Endodermal cell (in vitro differentiated cells): ENCODE data around the gene DYTN. TPM values are rescaled to one million over a fixed set of nuclear protein-coding genes. Genes with fewer than 3 reads are reported as not detected.

ENCODE experiments used
- DNase-seq: peaks from one replicate; pipeline ENCODE4 v3.0.0-alpha.2; 2017
- H3K27ac ChIP-seq: 2 replicates; pipeline ENCODE4 v1.5.1; 2013; ENCODE audit warnings: mild to moderate bottlenecking, low read depth, low read length, moderate library complexity
- H3K27me3 ChIP-seq: 2 replicates; pipeline ENCODE4 v1.6.1; 2013; ENCODE audit warnings: mild to moderate bottlenecking, low read length, moderate library complexity; ENCODE audit not compliant: insufficient read depth, control insufficient read depth, poor library complexity, severe bottlenecking
- H3K36me3 ChIP-seq: 2 replicates; pipeline ENCODE4 v1.7.0; 2013; ENCODE audit warnings: mild to moderate bottlenecking, low read length, moderate library complexity; ENCODE audit not compliant: control insufficient read depth, insufficient read depth
- H3K4me1 ChIP-seq: one replicate; pipeline ENCODE4 v1.7.0; 2013; ENCODE audit warnings: low read length; ENCODE audit not compliant: control insufficient read depth, insufficient read depth
- H3K4me3 ChIP-seq: 2 replicates; pipeline ENCODE4 v1.5.1; 2013; ENCODE audit warnings: mild to moderate bottlenecking, low read length, moderate library complexity
- H3K9ac ChIP-seq: 2 replicates; pipeline ENCODE4 v1.6.1; 2013; ENCODE audit warnings: mild to moderate bottlenecking, low read length, moderate library complexity; ENCODE audit not compliant: poor library complexity, severe bottlenecking; ENCODE audit errors: extremely low read depth
- H3K9me3 ChIP-seq: 2 replicates; pipeline ENCODE4 v1.6.1; 2013; ENCODE audit warnings: mild to moderate bottlenecking, low read length, moderate library complexity; ENCODE audit not compliant: control insufficient read depth
- H3K27ac Mint-ChIP-seq: 2 replicates; pipeline ENCODE4 v1.8.0; 2020; ENCODE audit warnings: mixed read lengths
- H3K27me3 Mint-ChIP-seq: 2 replicates; pipeline ENCODE4 v1.8.0; 2021; ENCODE audit warnings: mild to moderate bottlenecking, mixed read lengths; ENCODE audit not compliant: insufficient read depth
- H3K36me3 Mint-ChIP-seq: 2 replicates; pipeline ENCODE4 v1.8.0; 2020; ENCODE audit warnings: low read depth, mixed read lengths
- H3K4me1 Mint-ChIP-seq: 2 replicates; pipeline ENCODE4 v1.8.0; 2020; ENCODE audit warnings: mixed read lengths
- H3K4me3 Mint-ChIP-seq: 2 replicates; pipeline ENCODE4 v1.8.0; 2020; ENCODE audit warnings: mild to moderate bottlenecking, moderate library complexity, mixed read lengths
- H3K9me3 Mint-ChIP-seq: 2 replicates; pipeline ENCODE4 v1.8.0; 2020; ENCODE audit warnings: mild to moderate bottlenecking, mixed read lengths
- CTCF ChIP-seq: fragments of 200-600 bp; sonication (generic); conservative IDR thresholded peaks from 2 replicates; pipeline ENCODE4 v1.5.0; 2021; ENCODE audit warnings: antibody characterized with exemption, mild to moderate bottlenecking
- WGBS, 2 experiments: methylation state at CpG; one replicate each; pipeline versions ENCODE4 v1.1.5 to v1.1.7; 2013; ENCODE audit warnings: missing lambda C conversion rate in 2 of 2, mixed read lengths in 1 of 2; ENCODE audit not compliant: insufficient coverage in 1 of 2, insufficient read length in 1 of 2; 5-methylcytosine and 5-hydroxymethylcytosine counted together
- total RNA-seq, 2 donors: library from RNA; stranded (reverse); fragmentation: NEBNext Ultra II Directional in 1 of 2; extraction: Animal tissue kit (Norgen Biotek cat#: 25700) in 1 of 2; gene quantifications; 2 replicates in 1 of 2; 3 replicates in 1 of 2; pipeline ENCODE4 v1.2.1, GENCODE V29; 2021

Gene DYTN
- total RNA-seq, 2 donors from 2014 or later = not detected

GRCh38 chr2:206647985-206648384 lies 70.2 kb downstream of the DYTN start:
- H3K9me3 Mint-ChIP-seq = no peaks in the 10 kb centered on the region
- Histone ChIP-seq H3K4me3 (no peak overlapping the region), H3K9me3 (no peaks in the 10 kb centered on the region), H3K9ac (no peak overlapping the region), H3K27ac (no peak overlapping the region), H3K27me3 (peaks cover 26% of the 10 kb centered on the region), H3K36me3 (no peaks in the 10 kb centered on the region), H3K4me1 (no peaks in the 10 kb centered on the region)
- H3K27ac Mint-ChIP-seq = no peak overlapping the region
- H3K36me3 Mint-ChIP-seq = no peaks in the 10 kb centered on the region
- 83% methylated on average over 1 of the region's 1 CpG; no CpG with 5 or more reads in 1 of the 2 experiments for WGBS, 2 experiments
- peaks cover 27% of the 10 kb centered on the region for H3K27me3 Mint-ChIP-seq
- no peak for TF ChIP-seq CTCF
- no peak overlapping the region for H3K4me3 Mint-ChIP-seq
- DNase-seq = no peak
- H3K4me1 Mint-ChIP-seq = no peaks in the 10 kb centered on the region

- H3K27ac ChIP-seq = no peak within 1 kb of the TSS
- 2 to 3% methylated on average over 28 to 56 of the region's 56 CpGs for WGBS, 2 experiments
- H3K36me3 ChIP-seq = no peaks in the 10 kb centered on the region
- H3K9me3 ChIP-seq = no peaks in the 10 kb centered on the region
- Mint-ChIP-seq H3K4me3 (peak within 1 kb of the TSS; percentile 64), H3K36me3 (no peaks in the 10 kb centered on the region), H3K4me1 (peaks cover 10% of the 10 kb centered on the region), H3K9me3 (no peaks in the 10 kb centered on the region), H3K27me3 (peaks cover 26% of the 10 kb centered on the region), H3K27ac (no peak within 1 kb of the TSS)
- H3K27me3 ChIP-seq = peaks cover 80% of the 10 kb centered on the region
- DNase-seq = peak; percentile 91
- no peak for TF ChIP-seq CTCF
- H3K4me3 ChIP-seq = peak within 1 kb of the TSS; percentile 82
- H3K9ac ChIP-seq = no peak within 1 kb of the TSS
- H3K4me1 ChIP-seq = peaks cover 3% of the 10 kb centered on the region
Measured at GRCh38 chr2:206642075-206643025, 75.8 kb downstream of the DYTN start, which contains the start of gene FAM237A. TSS of gene FAM237A (plus strand) at chr2:206642487. CDS start at chr2:206644237, 1,750 bp downstream.

- DNase-seq = no peak
- H3K4me3 Mint-ChIP-seq = no peak overlapping the region
Measured at GRCh38 chr2:206641226-206641625, 77.0 kb downstream of the DYTN start.

More at GRCh38 chr2:206641226-206641625, 77.0 kb downstream of the DYTN start:
- H3K4me3 ChIP-seq = peak overlapping the region; percentile 82
- 40 to 60% methylated on average over 3 of the region's 3 CpGs for WGBS, 2 experiments
- Mint-ChIP-seq H3K4me1 (peaks cover 10% of the 10 kb centered on the region), H3K36me3 (no peaks in the 10 kb centered on the region), H3K9me3 (no peaks in the 10 kb centered on the region), H3K27me3 (peaks cover 20% of the 10 kb centered on the region), H3K27ac (no peak overlapping the region)
- H3K4me1 ChIP-seq = peaks cover 3% of the 10 kb centered on the region
- no peak overlapping the region for H3K27ac ChIP-seq
- no peak overlapping the region for H3K9ac ChIP-seq
- H3K36me3 ChIP-seq = no peaks in the 10 kb centered on the region
- TF ChIP-seq CTCF = no peak
- no peaks in the 10 kb centered on the region for H3K9me3 ChIP-seq
- peaks cover 80% of the 10 kb centered on the region for H3K27me3 ChIP-seq
